ENCODE measurements around the gene DNASE1.
"Not testable (repeated sequence)": the region's sequence is repeated elsewhere in the genome, so short reads cannot be mapped to it uniquely, and the experiment has no call there.

Gene DNASE1

GRCh38 chr16:3641801-3642396 is 12.6 kb upstream of the DNASE1 start:
- DNase-seq = no peak

- DNase-seq = no peak
These were observed 11.9 kb upstream of the DNASE1 start for GRCh38 chr16:3642397-3643094.

- no peak for DNase-seq
These were observed 11.3 kb upstream of the DNASE1 start for GRCh38 chr16:3643095-3643730.

GRCh38 chr16:3645108-3645503 is 9.4 kb upstream of the DNASE1 start:
- no peak for DNase-seq

- DNase-seq = no peak
These were observed 8.8 kb upstream of the DNASE1 start for GRCh38 chr16:3645504-3646347.

- no peak for DNase-seq
These were observed 8.1 kb upstream of the DNASE1 start for GRCh38 chr16:3646348-3646920.

GRCh38 chr16:3650631-3651265 is 3.7 kb upstream of the DNASE1 start:
- no peak for DNase-seq

GRCh38 chr16:3651461-3652372 is 2.8 kb upstream of the DNASE1 start:
- DNase-seq = no peak

GRCh38 chr16:3652373-3653195 is 1.9 kb upstream of the DNASE1 start:
- DNase-seq = no peak

- no peak for DNase-seq
These were observed 522 bp downstream of the DNASE1 start for GRCh38 chr16:3655030-3655395.

GRCh38 chr16:3655396-3656159 is 1.1 kb downstream of the DNASE1 start:
- DNase-seq = no peak

GRCh38 chr16:3656160-3656490 is 1.6 kb downstream of the DNASE1 start:
- DNase-seq = not testable (repeated sequence)

GRCh38 chr16:3656491-3657468 is 2.3 kb downstream of the DNASE1 start:
- no peak for DNase-seq

GRCh38 chr16:3659251-3659650 is 4.8 kb downstream of the DNASE1 start:
- no peak for DNase-seq

GRCh38 chr16:3661311-3661710 is 6.8 kb downstream of the DNASE1 start:
- DNase-seq = no peak

- DNase-seq = no peak
These were observed 7.4 kb downstream of the DNASE1 start for GRCh38 chr16:3661922-3662321.

- DNase-seq = no peak
These were observed 8.1 kb downstream of the DNASE1 start for GRCh38 chr16:3662601-3663000.

- no peak for DNase-seq
These were observed 9.9 kb downstream of the DNASE1 start for GRCh38 chr16:3664187-3664896.

All from inflammatory macrophage treated with lipopolysaccharide for 4 hours (primary cell).